RWPE1 (cell line): ENCODE data around the gene KNCN.

Experiments used
- CTCF ChIA-PET: fragments of 350-600 bp; sonication (Branson Sonifier 250); formaldehyde crosslinking; extraction: SDS; loops from one replicate; lab custom pipeline; 2021; lab: Yijun Ruan, JAX
- POLR2A ChIA-PET: fragments of 400-600 bp; formaldehyde crosslinking; extraction: SDS; loops from one replicate; lab custom pipeline; 2020; ENCODE audit warnings: antibody characterized with exemption; ENCODE audit not compliant: low non-redundant PET; lab: Yijun Ruan, JAX
- DNase-seq: peaks from one replicate; pipeline ENCODE4 v3.0.0; 2012; ENCODE audit warnings: low spot score
- H3K27ac ChIP-seq: fragments of 450-650 bp; 2 replicates; pipeline ENCODE4 v1.5.1; 2017
- TF ChIP-seq, protein P1 (sequence below): fragments of 450-650 bp; conservative IDR thresholded peaks from 2 replicates; pipeline ENCODE4 v1.5.1; 2017; ENCODE audit warnings: low read depth, mild to moderate bottlenecking

Gene KNCN

GRCh38 chr1:46592823-46593222 lies 41.4 kb upstream of the KNCN start:
- CTCF ChIA-PET, result no interaction called here
- DNase-seq, result no peak
- POLR2A ChIA-PET, result no interaction called here
- H3K27ac ChIP-seq, result no peak overlapping the region
- TF ChIP-seq, protein P1, sequence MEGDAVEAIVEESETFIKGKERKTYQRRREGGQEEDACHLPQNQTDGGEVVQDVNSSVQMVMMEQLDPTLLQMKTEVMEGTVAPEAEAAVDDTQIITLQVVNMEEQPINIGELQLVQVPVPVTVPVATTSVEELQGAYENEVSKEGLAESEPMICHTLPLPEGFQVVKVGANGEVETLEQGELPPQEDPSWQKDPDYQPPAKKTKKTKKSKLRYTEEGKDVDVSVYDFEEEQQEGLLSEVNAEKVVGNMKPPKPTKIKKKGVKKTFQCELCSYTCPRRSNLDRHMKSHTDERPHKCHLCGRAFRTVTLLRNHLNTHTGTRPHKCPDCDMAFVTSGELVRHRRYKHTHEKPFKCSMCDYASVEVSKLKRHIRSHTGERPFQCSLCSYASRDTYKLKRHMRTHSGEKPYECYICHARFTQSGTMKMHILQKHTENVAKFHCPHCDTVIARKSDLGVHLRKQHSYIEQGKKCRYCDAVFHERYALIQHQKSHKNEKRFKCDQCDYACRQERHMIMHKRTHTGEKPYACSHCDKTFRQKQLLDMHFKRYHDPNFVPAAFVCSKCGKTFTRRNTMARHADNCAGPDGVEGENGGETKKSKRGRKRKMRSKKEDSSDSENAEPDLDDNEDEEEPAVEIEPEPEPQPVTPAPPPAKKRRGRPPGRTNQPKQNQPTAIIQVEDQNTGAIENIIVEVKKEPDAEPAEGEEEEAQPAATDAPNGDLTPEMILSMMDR, result no peak

DNA sequence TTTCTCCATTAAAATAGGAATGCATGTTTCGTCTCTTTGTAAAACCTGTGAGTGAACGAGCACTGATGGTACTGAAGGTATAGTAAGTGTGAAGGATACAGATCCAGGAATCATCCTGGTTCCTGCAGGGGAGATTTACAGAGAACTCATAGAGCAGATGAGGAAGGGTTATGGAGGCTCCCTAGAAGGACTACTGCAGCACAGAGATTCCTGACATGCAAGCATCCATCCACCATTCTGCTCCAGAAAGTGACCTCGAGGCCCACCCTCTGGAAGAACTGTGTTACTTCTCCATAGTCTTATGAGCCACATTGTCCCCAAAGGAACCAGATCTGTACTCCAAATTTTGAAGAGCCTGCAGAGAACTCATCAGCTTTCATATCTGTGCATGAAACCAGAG lies 38.1 kb upstream of the KNCN start:
- ChIA-PET CTCF (no interaction called here), POLR2A (interaction anchor here (0.5 kb wide), 1 partner anchor 182 kb away, joined by 3 read pairs; no protein-coding TSS in a partner anchor)
- TF ChIP-seq, protein P1, result no peak
- no peak for DNase-seq
- no peak overlapping the region for H3K27ac ChIP-seq

DNA sequence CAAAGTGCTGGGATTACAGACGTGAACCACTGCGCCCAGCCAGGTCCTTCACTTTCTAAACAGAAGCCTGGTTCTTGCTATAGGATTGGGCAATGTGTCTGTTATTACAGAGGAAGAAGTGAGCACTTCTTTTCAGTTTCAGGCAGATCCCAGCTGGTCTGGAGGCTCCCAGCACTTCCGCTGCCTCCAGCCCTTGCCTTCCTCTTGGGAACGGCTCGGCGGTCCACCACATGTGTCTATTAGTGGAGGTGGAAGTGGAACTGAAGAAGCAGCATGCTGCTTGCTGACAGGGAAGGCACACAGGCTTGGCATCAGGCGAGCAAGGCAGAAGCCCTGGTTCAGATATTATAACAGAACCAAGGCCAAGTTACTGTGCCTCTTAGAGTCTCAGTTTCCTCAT lies 35.6 kb upstream of the KNCN start:
- CTCF ChIA-PET, result no interaction called here
- DNase-seq, result no peak
- TF ChIP-seq, protein P1, result no peak

GRCh38 chr1:46585312-46585938 lies 34.0 kb upstream of the KNCN start:
- no peak for DNase-seq
- POLR2A ChIA-PET, result no interaction called here
- no peak overlapping the region for H3K27ac ChIP-seq
- TF ChIP-seq, protein P1, result no peak
- CTCF ChIA-PET, result no interaction called here

More for the DNA sequence above, 35.6 kb upstream of the KNCN start:
- H3K27ac ChIP-seq, result no peak overlapping the region
- POLR2A ChIA-PET, result no interaction called here

- ChIA-PET POLR2A (no interaction called here), CTCF (interaction anchor here (0.7 kb wide), 1 partner anchor 34 kb away, joined by 4 read pairs; no protein-coding TSS in a partner anchor)
- no peak for DNase-seq
- TF ChIP-seq, protein P1, result no peak
- H3K27ac ChIP-seq, result no peak overlapping the region
Measured at GRCh38 chr1:46583494-46583893, 32.0 kb upstream of the KNCN start.

DNA sequence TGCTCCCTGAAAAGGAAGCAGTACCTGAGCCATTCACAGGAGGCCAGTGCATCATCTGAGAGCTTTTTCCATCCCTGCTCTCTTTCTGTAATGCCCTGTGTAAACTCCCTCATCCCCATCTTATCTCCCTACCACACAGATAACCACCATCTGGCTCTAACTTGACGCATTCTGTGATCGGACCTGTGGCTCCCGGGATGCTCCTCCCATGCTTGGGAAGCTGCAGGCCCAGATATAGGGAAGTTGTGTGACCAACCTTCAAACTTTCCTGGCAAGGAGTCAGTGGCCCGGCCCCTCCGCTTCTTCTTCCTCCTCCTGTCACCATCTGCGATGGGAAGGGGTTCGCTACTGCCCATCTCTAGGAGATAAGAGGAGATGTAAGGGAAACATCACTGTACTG lies 31.5 kb upstream of the KNCN start:
- no peak for DNase-seq
- H3K27ac ChIP-seq, result no peak overlapping the region
- POLR2A ChIA-PET, result no interaction called here
- CTCF ChIA-PET, result interaction anchor here (0.7 kb wide), 1 partner anchor 34 kb away, joined by 4 read pairs; no protein-coding TSS in a partner anchor
- TF ChIP-seq, protein P1, result no peak
